NCI-H2081 treated with DMSO at 0.1 percent for 48 hours (cell line): ENCODE results near the gene AAGAB.

Experiments
- DNase-seq: peaks from one replicate; lab custom pipeline; 2025; lab: John Stamatoyannopoulos, UW

AAGAB gene

DNA sequence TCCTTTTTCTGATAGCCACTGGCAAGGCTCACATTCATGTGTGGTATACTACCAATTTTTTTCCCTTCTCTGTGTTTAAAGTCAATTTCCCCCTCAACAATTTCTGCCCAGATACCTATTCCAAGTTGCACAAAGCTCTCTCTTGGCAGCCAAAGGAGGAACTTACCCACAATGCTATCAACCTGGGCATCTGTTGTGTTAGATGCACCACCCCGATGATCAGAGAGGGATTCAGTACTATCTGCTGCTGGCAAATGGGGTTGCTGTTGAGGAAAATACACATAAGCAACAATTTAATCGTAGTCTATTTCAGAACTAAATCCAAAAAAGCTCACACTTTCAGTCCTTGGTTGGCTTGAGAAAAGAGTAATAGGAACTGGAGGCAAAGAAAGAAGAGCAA lies 46.1 kb downstream of the AAGAB start:
- no peak for DNase-seq

DNA sequence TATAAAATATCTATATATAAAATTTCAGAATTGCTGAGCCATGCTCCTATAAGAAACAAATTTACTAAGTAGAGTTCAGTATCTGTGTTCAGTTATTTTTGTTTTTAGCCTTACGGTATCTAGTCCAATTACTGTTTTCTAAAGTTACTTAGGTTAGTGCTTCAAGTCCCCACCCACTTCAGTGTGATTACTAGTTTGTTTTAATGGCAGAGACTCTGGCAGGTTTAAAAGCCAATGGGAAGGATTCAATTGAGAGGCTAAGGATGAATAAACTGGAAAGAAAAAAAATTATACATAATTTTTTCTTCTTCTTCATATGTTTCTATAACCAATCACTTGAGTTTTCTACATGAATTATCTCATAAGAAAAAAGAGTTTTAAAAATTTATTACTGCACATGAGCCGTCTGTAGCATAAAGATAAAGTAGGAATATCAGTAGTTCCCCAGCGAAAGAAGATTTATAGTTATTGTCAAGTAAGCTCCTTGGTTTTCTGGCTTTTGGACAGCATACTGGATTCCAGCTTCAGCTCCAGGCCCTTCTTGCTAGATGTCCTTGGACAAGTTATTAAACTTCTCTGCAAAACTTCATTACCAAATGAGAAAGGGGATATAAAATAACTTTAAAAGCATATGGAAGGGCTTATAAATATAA lies 46.8 kb downstream of the AAGAB start:
- DNase-seq, result no peak

DNA sequence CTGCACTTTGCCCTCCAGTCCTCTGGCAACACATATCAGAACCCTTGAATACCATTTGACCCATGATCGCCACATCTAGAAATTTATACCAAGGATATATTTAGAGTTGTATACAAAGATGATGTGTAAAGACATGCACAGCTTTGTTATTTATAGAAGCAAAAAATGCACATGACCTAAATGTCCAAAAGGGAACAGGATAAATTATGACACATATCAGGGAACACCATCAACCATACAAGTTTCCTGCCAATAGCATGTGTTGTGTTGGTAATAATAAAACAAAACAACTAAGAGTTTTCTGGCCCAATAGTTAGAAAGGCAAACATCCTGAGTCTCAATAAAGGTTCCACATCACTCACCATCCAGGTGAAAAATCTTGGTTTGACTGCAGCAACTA lies 51.5 kb downstream of the AAGAB start:
- no peak for DNase-seq

DNA sequence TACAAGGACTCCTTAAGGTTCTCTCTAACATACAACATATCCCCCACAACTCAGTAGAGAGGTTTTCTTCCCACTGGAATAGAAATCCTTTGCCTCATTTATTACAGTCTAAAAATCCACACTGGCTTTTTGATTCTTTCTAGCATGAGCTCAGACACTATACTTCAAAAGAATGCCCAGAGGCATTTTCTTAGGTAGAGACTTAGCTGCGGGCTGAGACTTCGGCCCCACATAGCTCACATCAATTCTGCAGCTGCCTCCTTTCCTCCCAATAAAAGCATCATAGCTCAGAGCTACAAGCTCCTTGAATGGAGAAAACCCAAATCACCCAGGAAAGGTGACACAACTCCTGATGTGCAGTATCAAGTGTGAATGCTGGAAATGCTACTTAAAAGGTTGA lies 52.4 kb downstream of the AAGAB start:
- DNase-seq, result no peak

DNA sequence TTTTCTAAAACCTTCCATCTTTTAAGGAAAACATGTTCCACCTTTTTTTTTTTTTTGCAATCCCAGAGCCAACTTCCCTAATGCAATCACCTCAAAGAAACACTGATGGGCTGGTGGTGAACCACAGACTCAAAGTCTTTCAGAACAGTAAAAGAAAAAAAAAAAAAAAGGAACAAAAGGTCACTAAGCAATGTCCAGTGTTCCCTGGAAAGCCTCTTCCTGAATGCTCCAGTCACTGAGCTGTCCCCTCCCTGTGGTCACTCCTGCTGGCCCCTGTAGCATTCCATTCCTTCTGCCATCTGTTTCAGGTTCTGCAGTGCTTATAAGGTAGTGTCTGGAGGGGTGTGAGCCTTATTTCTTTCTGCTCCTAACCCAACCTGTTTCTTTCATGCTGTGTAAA lies 53.3 kb downstream of the AAGAB start:
- DNase-seq, result no peak

DNA sequence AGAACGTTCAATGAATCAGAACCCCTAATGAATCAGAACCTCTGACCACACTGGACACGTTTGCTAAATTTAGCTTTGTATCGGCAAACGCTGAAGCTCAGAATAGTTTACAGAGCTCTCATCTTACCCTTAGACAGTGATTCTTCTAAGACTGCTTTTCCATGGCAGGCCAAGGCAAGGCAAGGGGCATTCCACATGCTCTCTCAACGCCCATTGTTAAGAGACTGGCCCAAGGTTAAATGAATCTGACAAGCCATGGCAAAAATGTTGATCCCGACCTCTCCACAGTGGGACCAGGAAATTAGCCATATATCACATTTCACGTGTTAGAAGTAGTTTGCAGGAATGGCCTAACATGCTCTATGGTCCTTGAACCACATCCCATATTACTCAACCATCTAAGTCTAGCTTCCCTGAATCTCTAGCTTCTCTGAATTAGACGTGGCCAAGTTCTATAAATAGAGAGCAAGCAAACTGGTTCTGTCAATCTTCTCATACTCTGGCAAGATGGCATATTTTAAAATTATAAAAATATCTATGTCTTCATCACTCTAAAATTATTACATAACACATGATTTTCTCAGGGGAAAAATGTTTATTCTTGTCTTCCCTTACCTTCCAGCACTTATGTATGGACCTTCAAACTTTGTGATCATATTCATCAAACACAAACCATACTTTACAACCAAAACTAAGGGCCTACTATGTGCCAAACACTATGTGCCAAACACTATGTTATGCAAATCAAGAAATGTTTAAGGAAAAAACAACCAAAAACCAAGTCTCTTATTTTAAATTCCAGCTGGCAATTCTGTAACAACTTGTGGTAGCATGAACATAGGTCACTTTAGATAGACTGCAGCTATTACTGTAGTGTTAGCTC lies 54.3 kb downstream of the AAGAB start:
- DNase-seq, result no peak

DNA sequence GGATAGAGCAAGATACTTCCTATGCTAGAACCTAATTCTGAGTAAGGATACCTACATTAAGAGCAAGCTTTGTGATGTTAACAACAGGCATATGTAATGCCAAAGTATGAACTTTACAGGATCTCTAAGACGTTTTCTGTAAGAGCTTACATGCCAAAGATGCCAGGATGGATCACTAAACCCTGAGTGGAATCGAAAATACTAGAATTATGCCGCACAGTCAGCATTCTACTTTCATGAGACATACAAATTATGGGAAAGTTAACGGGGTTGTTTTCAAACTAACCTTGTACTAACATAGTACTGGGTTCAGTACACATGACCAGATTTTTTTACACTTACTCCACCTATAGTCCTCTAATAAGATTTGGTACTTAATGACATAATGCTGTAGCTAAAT lies 55.1 kb downstream of the AAGAB start:
- DNase-seq, result no peak

DNA sequence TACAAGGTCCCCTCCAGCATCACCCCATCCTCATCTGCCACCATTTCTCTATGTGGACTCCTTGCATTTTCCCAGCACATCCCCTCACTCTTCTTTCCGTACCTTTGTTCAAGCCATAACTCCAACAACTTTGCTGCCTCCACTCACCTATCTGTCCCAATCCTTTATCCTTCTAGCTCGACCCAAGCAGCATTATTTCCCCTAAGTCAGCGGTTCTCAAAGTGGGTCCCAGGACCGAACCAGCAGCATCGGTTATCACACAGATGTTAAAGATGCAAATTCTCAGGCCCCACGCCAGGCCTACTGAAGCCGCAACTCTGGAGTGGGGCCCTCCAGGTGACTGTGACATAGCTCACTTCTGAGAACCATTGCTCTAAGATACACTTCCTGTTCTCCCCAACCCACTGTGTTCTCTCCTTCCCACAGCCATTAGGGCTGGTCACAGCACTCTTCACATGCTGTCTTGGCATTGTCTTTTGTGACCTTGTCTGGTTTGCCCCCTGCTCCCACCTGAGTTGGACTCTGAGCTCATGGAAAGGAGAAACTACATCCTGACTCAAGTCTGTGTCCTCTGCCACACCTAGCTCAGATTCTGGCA lies 56.2 kb downstream of the AAGAB start:
- DNase-seq, result no peak

DNA sequence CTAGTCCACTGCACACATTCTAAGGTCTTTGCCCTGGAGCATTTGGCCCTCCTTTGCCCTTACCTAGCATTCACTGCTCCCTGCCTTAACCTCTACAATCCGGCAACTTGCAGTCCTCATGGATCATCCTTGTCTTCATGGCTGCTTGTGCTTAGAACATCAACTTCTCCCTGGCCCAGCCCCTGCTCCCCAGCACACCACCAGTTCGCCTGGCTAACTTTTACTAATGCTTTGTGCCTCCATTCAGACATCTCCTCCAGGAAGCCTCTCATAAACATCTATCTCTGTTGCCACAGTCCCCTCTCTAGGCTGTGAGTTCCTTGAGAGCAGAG lies 57.1 kb downstream of the AAGAB start:
- DNase-seq, result no peak

DNA sequence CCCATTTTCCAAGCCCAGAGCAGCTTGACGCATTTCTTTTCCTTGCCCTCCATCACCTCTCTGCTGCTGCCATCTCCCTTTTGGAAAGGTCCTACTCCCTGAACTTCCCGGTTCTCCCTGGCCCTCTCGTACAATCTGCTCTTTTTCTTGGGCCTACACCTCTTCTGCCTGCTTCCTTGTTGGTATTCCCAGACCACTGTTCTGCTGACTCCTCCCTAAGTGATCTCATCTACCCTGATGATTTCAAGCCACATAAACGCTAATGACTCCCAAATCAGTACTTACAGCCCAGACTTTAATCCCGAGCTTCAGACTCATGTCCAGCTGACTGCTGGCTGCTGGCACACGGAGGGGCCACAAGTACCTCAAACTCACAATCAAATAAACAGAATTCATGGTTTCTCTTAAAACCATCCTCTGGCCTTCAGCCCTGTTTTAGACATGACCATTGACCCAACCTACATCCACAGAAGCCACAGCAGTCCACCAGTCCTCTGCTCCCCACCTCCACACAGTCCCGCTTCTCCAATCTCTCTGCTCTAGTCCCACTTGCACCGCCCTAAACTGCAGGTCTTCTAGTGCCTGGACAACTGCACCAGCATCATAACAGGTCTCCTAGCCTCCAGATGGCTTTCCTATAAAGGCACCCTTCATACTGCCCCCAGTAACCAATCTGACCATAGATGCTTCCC lies 57.6 kb downstream of the AAGAB start:
- no peak for DNase-seq

DNA sequence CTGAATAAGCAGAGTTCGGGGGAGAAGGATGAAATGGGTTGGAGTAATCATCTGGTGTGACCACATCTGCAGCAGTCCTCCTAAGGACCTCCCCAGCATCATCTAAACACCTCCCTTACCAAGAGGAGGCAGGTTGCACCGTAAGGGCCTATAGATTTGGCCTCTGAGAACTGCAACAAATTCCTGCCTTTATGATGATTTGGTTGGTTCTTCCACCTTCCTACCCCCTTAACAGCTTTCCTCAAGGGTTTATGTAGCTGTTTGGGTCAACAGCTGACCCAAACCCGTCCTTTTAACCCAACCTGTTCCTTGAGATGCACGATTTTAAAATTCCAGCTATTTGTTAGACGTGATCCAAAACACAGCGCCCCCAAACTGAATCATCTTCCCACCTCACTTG lies 58.2 kb downstream of the AAGAB start:
- DNase-seq, result no peak

DNA sequence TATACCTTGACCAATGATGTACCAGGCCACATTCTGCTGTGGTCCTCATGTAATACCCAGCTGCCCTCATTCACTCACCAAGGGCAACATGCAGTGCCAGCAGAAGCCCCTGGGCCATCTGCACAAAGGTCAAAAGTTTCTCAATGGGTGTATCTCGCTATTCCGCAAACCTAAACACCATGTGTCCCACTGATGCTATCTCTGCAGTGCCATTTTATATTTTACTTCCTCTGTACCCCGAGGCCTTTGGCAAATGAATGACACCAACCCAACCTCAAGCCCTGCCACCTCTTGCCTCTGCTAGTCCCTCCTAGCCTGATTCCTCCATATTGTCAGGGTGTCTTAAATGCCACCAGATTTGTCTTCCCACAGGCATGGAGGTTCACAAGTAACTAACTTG lies 59.2 kb downstream of the AAGAB start:
- no peak for DNase-seq

DNA sequence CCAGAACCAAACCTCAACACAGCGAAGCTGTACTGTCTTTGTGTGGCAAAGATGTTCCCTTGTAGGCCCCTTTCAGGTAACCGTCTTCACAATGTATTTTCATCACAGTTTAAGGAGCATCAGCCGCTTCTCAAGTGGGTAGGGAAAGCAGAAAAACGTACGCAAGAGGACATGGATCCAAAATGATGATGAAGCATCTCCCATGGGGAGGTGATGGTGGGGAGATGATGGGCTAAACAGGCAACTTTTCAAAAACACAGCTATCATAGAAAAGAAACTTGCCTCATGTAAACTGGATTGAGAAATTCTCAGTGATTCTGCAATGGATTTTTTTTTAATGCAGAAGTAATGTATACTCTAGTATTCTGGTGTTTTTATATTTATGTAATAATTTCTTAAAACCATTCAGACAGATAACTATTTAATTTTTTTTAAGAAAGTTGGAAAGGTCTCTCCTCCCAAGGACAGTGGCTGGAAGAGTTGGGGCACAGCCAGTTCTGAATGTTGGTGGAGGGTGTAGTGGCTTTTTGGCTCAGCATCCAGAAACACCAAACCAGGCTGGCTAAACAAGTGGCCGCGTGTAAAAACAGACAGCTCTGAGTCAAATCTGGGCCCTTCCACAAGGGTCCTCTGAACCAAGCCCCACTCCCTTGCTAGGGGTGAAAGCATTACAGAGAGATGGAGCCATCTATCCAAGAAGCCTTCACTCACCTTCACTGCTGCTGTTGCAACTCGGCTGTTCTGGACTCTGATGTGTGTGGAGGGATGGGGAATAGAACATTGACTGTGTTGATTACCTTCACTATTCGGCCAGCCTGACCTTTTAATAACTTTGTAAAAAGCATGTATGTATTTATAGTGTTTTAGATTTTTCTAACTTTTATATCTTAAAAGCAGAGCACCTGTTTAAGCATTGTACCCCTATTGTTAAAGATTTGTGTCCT lies 60.0 kb downstream of the AAGAB start:
- no peak for DNase-seq

DNA sequence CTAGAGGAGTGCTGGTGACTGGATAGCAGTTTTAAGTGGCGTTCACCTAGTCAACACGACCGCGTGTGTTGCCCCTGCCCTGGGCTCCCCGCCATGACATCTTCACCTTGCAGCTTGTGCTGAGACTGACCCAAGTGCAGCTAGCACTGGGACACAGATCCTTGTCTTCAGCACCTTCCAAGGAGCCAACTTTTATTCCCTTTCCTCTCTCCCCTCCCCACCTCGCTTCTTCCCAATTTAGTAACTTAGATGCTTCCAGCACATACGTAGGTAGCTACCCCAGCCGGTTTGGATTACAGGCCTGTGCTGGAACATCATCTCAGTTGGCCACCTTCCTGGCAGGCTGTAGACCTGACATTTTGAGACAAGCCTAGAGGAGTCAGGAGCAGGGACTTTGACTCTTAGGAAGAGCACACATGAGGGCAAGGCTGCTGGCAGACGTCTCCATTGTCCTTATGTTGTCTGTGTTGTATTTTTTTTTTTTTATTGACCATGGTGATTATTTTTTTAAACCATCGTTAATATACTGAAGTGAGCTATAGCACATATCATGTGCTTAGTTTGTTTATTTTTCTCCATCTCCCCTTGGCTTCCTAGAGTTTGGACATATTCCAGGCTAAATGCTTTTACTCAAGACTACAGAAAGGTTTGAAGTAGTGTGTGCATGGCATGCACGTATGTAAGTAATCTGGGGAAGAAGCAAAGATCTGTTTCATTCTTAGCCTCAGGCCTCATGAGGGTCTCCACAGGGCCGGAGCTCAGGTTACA lies 61.1 kb downstream of the AAGAB start:
- no peak for DNase-seq

DNA sequence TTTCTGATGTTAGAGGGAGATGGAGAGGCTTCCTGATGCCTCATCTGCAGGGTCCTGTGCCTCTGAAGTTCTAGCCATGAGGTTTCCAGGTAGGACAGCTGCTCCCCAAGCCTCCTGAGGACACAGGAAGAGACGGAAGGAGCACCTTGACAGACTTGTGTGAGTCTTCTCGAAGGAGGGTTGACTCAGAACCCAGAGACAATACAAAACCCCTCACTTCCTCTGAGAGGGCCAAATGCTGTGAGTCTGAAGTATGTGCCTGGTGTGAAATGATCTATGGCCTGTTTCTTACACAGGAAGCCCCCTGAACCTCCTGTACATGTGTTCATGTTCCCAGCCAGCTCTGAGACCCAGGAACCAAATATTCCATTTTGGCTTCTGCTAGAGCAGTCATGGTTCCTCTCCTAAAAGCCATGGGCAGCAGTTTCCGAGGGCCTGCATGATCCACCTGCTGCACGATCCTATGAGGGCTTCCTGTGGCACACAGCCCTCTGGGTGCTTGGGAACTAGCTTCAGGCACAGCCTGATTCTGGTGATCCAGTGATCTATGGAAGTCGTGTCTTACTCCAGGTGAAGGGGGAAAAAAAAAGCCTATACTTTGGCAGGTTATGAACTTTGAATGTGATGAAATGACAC lies 62.2 kb downstream of the AAGAB start:
- no peak for DNase-seq

DNA sequence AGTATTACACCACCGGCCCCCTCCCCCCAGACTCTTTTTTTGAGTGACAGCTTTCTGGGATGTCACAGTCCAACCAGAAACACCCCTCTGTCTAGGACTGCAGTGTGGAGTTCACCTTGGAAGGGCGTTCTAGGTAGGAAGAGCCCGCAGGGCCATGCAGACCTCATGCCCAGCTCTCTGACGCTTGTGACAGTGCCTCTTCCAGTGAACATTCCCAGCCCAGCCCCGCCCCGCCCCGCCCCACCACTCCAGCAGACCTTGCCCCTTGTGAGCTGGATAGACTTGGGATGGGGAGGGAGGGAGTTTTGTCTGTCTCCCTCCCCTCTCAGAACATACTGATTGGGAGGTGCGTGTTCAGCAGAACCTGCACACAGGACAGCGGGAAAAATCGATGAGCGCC lies 63.6 kb downstream of the AAGAB start:
- DNase-seq, result no peak

DNA sequence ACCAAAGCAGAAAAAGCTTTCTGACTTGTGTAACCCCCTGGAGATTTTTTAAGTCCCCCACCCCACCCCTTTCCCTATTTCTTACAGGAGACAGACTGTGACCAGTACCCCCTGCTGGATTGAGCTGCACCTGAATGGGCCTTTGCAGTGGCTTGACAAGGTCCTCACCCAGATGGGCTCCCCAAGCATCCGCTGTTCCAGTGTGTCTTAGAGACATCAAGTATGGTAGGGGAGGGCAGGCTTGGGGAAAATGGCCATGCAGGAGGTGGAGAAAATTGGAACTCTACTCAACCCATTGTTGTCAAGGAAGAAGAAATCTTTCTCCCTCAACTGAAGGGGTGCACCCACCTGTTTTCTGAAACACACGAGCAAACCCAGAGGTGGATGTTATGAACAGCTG lies 64.1 kb downstream of the AAGAB start:
- no peak for DNase-seq

DNA sequence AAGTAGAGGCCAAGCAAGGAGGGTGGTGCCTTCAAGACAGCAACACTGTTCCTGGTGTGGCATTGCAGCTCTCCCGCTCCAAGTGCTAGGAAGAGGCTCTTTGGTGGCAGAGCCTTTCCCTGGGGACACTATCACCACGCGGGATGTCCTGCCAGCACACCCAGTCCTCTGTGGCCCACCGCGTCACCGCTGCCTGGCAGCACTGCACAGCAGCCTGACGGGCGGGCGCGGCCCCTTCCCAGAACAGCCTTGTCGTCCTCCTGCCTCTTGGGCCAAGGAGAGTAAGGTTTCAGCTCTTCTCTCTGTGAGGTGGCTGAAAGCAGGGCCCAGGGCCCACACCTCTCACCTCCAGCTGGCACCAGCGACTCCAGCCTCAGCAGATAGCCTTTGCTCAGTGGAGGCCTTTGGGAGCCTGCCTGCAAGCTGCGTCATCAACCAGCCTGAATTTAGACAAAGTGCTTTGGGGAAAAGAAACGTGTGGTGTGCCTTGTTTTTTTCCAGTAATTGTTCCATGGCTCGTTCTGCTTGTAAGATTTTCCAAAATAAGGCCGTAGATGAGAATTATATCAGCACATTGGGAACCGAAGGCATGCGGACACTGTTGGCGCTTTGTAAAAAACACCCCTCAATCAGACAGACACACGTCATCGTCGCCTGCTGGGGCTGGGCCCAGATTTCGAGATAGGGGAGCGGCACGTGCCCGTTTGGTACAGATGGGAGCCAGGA lies 65.0 kb downstream of the AAGAB start:
- no peak for DNase-seq

DNA sequence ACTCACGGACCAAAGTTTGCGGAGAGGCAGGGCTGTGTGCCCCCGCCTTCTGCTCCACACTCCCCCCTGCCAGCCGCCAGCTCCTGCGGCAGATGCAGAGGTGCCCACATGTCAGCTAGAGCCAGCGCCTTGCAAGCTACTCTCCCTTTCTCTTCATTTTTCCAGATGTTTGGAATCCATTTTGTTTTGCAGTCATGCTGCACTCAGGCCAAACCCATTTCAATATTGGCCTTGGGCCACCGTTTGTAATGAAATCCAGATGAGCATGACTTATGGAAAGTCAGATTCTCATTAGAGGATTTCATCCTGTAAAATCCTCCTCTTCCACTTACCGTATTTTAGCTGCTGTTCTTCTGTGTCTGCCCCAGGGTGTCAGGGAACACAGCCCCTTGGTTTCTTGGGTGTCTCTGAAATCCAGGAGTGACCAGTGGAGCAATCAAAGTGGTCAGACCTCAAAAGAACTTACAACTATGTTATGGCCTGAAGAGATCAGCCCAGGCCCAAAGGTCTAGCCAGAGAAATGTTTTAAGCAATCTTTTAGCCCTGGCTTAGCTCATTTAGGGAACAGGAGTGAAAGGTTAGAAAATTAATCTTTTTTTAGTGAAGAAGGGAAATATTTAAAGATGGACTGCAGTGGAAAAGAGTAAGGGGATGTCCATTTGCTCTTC lies 65.8 kb downstream of the AAGAB start:
- no peak for DNase-seq
